Mesenchymal stem cell (in vitro differentiated cells and primary cell): ENCODE data around the gene DNER.

Experiments
- DNase-seq: peaks from one replicate; pipeline ENCODE4 v3.0.0-alpha.2; 2013
- H2AFZ ChIP-seq: one replicate; pipeline ENCODE4 v1.6.1; 2013; ENCODE audit warnings: low read depth, mild to moderate bottlenecking, control low read depth, inconsistent platforms, low read length, moderate library complexity
- H2AK5ac ChIP-seq: 2 replicates; pipeline ENCODE4 v1.6.1; 2013; ENCODE audit warnings: low read length, moderate library complexity, mild to moderate bottlenecking, inconsistent platforms; ENCODE audit not compliant: severe bottlenecking
- H2BK120ac ChIP-seq: one replicate; pipeline ENCODE4 v1.6.1; 2013; ENCODE audit warnings: low read depth, mild to moderate bottlenecking, inconsistent platforms, low read length, moderate library complexity
- H2BK12ac ChIP-seq, 2 experiments: one replicate each; pipeline ENCODE4 v1.6.1; 2013; ENCODE audit warnings: inconsistent platforms in 2 of 2, low read length in 2 of 2, mild to moderate bottlenecking in 2 of 2, moderate library complexity in 2 of 2, control low read depth in 1 of 2
- H2BK15ac ChIP-seq: one replicate; pipeline ENCODE4 v1.6.1; 2013; ENCODE audit warnings: mild to moderate bottlenecking, low read depth, inconsistent platforms; ENCODE audit not compliant: poor library complexity, severe bottlenecking
- H2BK5ac ChIP-seq: 2 replicates; pipeline ENCODE4 v1.6.1; 2013; ENCODE audit warnings: low read depth, mild to moderate bottlenecking, low read length, control low read depth, inconsistent platforms; ENCODE audit not compliant: poor library complexity, severe bottlenecking
- H3K14ac ChIP-seq, 2 experiments: one replicate each; pipeline ENCODE4 v1.6.1; 2013; ENCODE audit warnings: inconsistent platforms in 2 of 2, low read length in 2 of 2, control low read depth in 1 of 2, mild to moderate bottlenecking in 1 of 2, moderate library complexity in 1 of 2
- H3K18ac ChIP-seq, 2 experiments: one replicate each; pipeline ENCODE4 v1.6.1; 2013; ENCODE audit warnings: inconsistent platforms in 2 of 2, low read length in 2 of 2, control low read depth in 1 of 2, low read depth in 1 of 2, mild to moderate bottlenecking in 1 of 2
- H3K23ac ChIP-seq, 2 experiments: one replicate each; pipeline ENCODE4 v1.6.1; 2013; ENCODE audit warnings: inconsistent platforms in 2 of 2, low read length in 2 of 2, mild to moderate bottlenecking in 2 of 2, moderate library complexity in 2 of 2, control low read depth in 1 of 2
- H3K27ac ChIP-seq: 2 replicates; pipeline ENCODE4 v1.5.1; 2013; ENCODE audit warnings: mild to moderate bottlenecking, moderate library complexity, low read length, control low read depth, inconsistent platforms; ENCODE audit not compliant: poor library complexity, severe bottlenecking
- H3K27me3 ChIP-seq, 2 experiments: 2 replicates each; pipeline versions ENCODE4 v1.6.1 to v1.7.0; 2013; ENCODE audit warnings: low read length in 2 of 2, mild to moderate bottlenecking in 2 of 2, moderate library complexity in 2 of 2, control low read depth in 1 of 2, inconsistent platforms in 1 of 2; ENCODE audit not compliant: control insufficient read depth in 1 of 2, insufficient read depth in 1 of 2
- H3K36me3 ChIP-seq, 2 experiments: 2 replicates each; pipeline versions ENCODE4 v1.6.1 to v1.7.0; 2013; ENCODE audit warnings: low read length in 2 of 2, control low read depth in 1 of 2, inconsistent platforms in 1 of 2, low read depth in 1 of 2, mild to moderate bottlenecking in 1 of 2; ENCODE audit not compliant: insufficient read depth in 2 of 2, control insufficient read depth in 1 of 2
- H3K4ac ChIP-seq, 2 experiments: one replicate each; pipeline ENCODE4 v1.6.1; 2013; ENCODE audit warnings: inconsistent platforms in 2 of 2, low read length in 2 of 2, mild to moderate bottlenecking in 2 of 2, moderate library complexity in 2 of 2, control low read depth in 1 of 2, low read depth in 1 of 2
- H3K4me1 ChIP-seq: 2 replicates; pipeline ENCODE4 v1.6.1; 2013; ENCODE audit warnings: low read depth, low read length, control low read depth; ENCODE audit not compliant: control insufficient read depth, insufficient read depth
- H3K4me2 ChIP-seq: 2 replicates; pipeline ENCODE4 v1.6.1; 2013; ENCODE audit warnings: low read length, mild to moderate bottlenecking, inconsistent platforms; ENCODE audit not compliant: poor library complexity, severe bottlenecking
- H3K4me3 ChIP-seq, 2 experiments: 2 replicates each; pipeline versions ENCODE4 v1.5.1 to v1.7.0; 2013; ENCODE audit warnings: low read length in 2 of 2, mild to moderate bottlenecking in 2 of 2, control low read depth in 1 of 2, low read depth in 1 of 2; ENCODE audit not compliant: insufficient read depth in 1 of 2
- H3K79me1 ChIP-seq: replicated peaks from 2 replicates; pipeline ENCODE4 v1.6.1; 2013; ENCODE audit warnings: mild to moderate bottlenecking, control low read depth, low read length, inconsistent platforms; ENCODE audit not compliant: poor library complexity, severe bottlenecking
- H3K9ac ChIP-seq: 2 replicates; pipeline ENCODE4 v1.7.0; 2013; ENCODE audit warnings: mild to moderate bottlenecking, low read length, moderate library complexity
- H3K9me3 ChIP-seq: 2 replicates; pipeline ENCODE4 v1.7.0; 2013; ENCODE audit warnings: mild to moderate bottlenecking, low read length; ENCODE audit not compliant: control insufficient read depth
- H4K8ac ChIP-seq: one replicate; pipeline ENCODE4 v1.6.1; 2013; ENCODE audit warnings: inconsistent platforms, mild to moderate bottlenecking, low read length, moderate library complexity
- H4K91ac ChIP-seq: one replicate; pipeline ENCODE4 v1.6.1; 2013; ENCODE audit warnings: mild to moderate bottlenecking, low read length, inconsistent platforms
- WGBS: methylation state at CpG from one replicate; pipeline ENCODE4 v1.1.7; 2013; ENCODE audit warnings: mixed read lengths; 5-methylcytosine and 5-hydroxymethylcytosine counted together

DNER gene

DNA sequence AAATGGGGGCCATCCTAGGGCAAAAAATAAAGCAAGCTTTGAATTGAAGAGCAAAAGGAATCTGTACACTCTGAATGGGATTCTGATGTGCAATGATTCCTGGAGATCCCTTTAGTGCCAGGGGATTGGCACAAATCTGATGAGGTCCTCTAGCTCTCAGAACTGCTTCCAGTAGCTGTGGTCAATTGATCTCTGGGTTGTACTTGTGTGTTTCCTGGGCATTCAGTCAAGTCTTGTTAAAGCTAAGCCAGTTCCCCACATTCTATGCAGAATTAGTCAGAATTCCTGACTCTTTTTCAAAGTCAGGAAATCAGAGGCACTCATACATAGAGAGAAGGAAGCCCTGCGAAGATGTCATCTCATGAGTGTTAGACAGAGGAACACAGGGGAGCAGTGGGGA lies 161.3 kb downstream of the DNER start:
- Histone ChIP-seq H3K14ac (no peak overlapping the region), H2AK5ac (no peak overlapping the region), H3K9ac (no peak overlapping the region), H2BK120ac (no peak overlapping the region), H2BK12ac (no peak overlapping the region), H4K8ac (no peak overlapping the region), H3K18ac (no peak overlapping the region), H3K4ac (no peak overlapping the region), H2BK5ac (no peak overlapping the region), H3K4me1 (no peaks in the 10 kb centered on the region), H3K4me2 (no peak overlapping the region), H3K27ac (no peak overlapping the region), H4K91ac (no peak overlapping the region), H3K9me3 (no peaks in the 10 kb centered on the region), H2AFZ (no peak overlapping the region), H3K36me3 (no peaks in the 10 kb centered on the region), H3K27me3 (no peaks in the 10 kb centered on the region), H2BK15ac (no peak overlapping the region), H3K79me1 (no peaks in the 10 kb centered on the region), H3K4me3 (no peak overlapping the region), H3K23ac (no peak overlapping the region)
- no peak for DNase-seq
- 61% methylated on average over 1 of the region's 1 CpG for WGBS

- Histone ChIP-seq H3K4ac (no peak overlapping the region), H3K27me3 (no peaks in the 10 kb centered on the region), H2BK15ac (no peak overlapping the region), H2BK12ac (no peak overlapping the region), H4K8ac (no peak overlapping the region), H3K4me1 (no peaks in the 10 kb centered on the region), H3K36me3 (no peaks in the 10 kb centered on the region), H2AFZ (no peak overlapping the region), H3K9me3 (no peaks in the 10 kb centered on the region), H2BK5ac (no peak overlapping the region), H3K14ac (no peak overlapping the region), H3K4me2 (no peak overlapping the region), H3K23ac (no peak overlapping the region), H3K27ac (no peak overlapping the region), H3K79me1 (no peaks in the 10 kb centered on the region), H2AK5ac (no peak overlapping the region), H2BK120ac (no peak overlapping the region), H4K91ac (no peak overlapping the region), H3K9ac (no peak overlapping the region), H3K4me3 (no peak overlapping the region), H3K18ac (no peak overlapping the region)
- DNase-seq = no peak
- WGBS = 73% methylated on average over 12 of the region's 13 CpGs
Observed at GRCh38 chr2:229543176-229543873, 171.0 kb downstream of the DNER start.

GRCh38 chr2:229539628-229540027 lies 174.7 kb downstream of the DNER start:
- Histone ChIP-seq H2AFZ (no peak overlapping the region), H2AK5ac (no peak overlapping the region), H4K8ac (no peak overlapping the region), H3K4me3 (no peak overlapping the region), H2BK12ac (no peak overlapping the region), H3K27me3 (no peaks in the 10 kb centered on the region), H3K14ac (no peak overlapping the region), H3K18ac (no peak overlapping the region), H4K91ac (no peak overlapping the region), H3K27ac (no peak overlapping the region), H2BK5ac (no peak overlapping the region), H3K36me3 (no peaks in the 10 kb centered on the region), H3K9me3 (no peaks in the 10 kb centered on the region), H3K4ac (no peak overlapping the region), H2BK15ac (no peak overlapping the region), H3K9ac (no peak overlapping the region), H3K79me1 (no peaks in the 10 kb centered on the region), H3K4me1 (no peaks in the 10 kb centered on the region), H3K23ac (no peak overlapping the region), H2BK120ac (no peak overlapping the region), H3K4me2 (no peak overlapping the region)
- 83% methylated on average over 7 of the region's 8 CpGs for WGBS
- no peak for DNase-seq

- Histone ChIP-seq H3K4me3 (no peak overlapping the region), H3K14ac (no peak overlapping the region), H3K79me1 (no peaks in the 10 kb centered on the region), H2BK120ac (no peak overlapping the region), H3K4ac (no peak overlapping the region), H3K36me3 (no peaks in the 10 kb centered on the region), H3K27ac (no peak overlapping the region), H2BK12ac (no peak overlapping the region), H2BK5ac (no peak overlapping the region), H3K9ac (no peak overlapping the region), H4K8ac (no peak overlapping the region), H2AK5ac (no peak overlapping the region), H2BK15ac (no peak overlapping the region), H3K4me2 (no peak overlapping the region), H3K4me1 (no peaks in the 10 kb centered on the region), H3K23ac (no peak overlapping the region), H3K27me3 (no peaks in the 10 kb centered on the region), H2AFZ (no peak overlapping the region), H3K18ac (no peak overlapping the region), H4K91ac (no peak overlapping the region), H3K9me3 (no peaks in the 10 kb centered on the region)
- 13% methylated on average over 1 of the region's 2 CpGs for WGBS
- no peak for DNase-seq
Observed at GRCh38 chr2:229531594-229531993, 182.8 kb downstream of the DNER start.
